K562 (cell line): ENCODE data around the gene BMAL1.

Source experiments
- POLR2A ChIP-seq: fragments of 450-650 bp; conservative IDR thresholded peaks from 2 replicates; pipeline ENCODE4 v1.6.1; 2016
- RBM39 ChIP-seq: fragments of 200-400 bp; formaldehyde crosslinking; optimal IDR thresholded peaks from 2 replicates; pipeline ENCODE3; 2018; ENCODE audit warnings: low read depth, low read length
- TBL1XR1 ChIP-seq, 2 experiments: IDR thresholded peaks; 2 replicates each; pipeline ENCODE4 v1.6.1; 2012; ENCODE audit warnings: improper control_type of control experiment in 2 of 2, low read length in 2 of 2, mild to moderate bottlenecking in 1 of 2

DNA sequence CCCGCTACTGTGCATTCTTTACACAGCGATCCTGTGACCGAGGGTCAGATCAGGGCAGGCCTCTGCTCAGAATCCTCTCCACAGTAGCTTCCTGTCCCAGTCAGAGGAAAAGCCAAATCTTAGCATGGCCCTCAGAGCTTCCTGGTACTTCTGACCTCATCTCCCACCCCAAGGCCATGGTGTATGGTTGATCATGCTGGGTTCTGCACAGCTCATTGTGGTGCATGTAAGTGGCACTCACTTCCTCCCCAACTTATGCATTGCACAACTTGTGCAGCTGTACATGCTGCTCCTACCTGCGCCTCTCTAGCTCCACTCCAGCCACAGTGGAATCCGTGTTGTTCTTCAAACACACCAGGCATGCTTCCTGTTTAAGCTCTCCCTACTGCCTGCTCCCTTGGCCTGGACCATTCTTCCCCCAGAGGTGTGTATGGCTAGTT is 20.3 kb downstream of the BMAL1 start:
- TF ChIP-seq RBM39 (no peak), POLR2A (no peak), TBL1XR1 (IDR thresholded peaks at IDR 0.05; ENCODE audit: low read length in 2 of 2) (no peak)
